K562 (cell line): Measurements from ENCODE around the gene CSMD2. TPM values are rescaled to one million over a fixed set of nuclear protein-coding genes. Genes with fewer than 3 reads are reported as not detected.

ENCODE experiments used
- ATAC-seq: fragments of 200-7000 bp; cut with Tn5 transposase; 3 replicates; pipeline ENCODE4 v1.9.1; 2020; ENCODE audit warnings: moderate library complexity
- BruUV-seq: library from RNA; stranded (reverse); fragments of 400-500 nt; replicated peaks from 2 replicates; lab custom pipeline; 2021; lab: Mats Ljungman, UMichigan
- CTCF ChIA-PET: fragments of 300-600 bp; formaldehyde crosslinking; extraction: SDS; loops from one replicate; lab custom pipeline; 2021; ENCODE audit warnings: low intra/inter-chr PET ratio; lab: Yijun Ruan, JAX
- POLR2A ChIA-PET: fragments of 300-600, 350-650 bp; sonication (Branson Sonifier 250); formaldehyde crosslinking; extraction: SDS; loops from one replicate; lab custom pipeline; 2021; ENCODE audit warnings: antibody characterized with exemption, inconsistent platforms; lab: Yijun Ruan, JAX
- DNase-seq, 4 experiments: peaks; one replicate each; pipeline versions ENCODE4 v3.0.0 to v3.0.0-alpha.2; 2011 to 2018; ENCODE audit warnings: low spot score in 3 of 4, mixed read lengths in 3 of 4; ENCODE audit errors: extremely low read depth in 1 of 4
- FAIRE-seq: peaks from 2 replicates; lab custom pipeline; 2011; peaks lifted over from hg19 to GRCh38; lab: Jason Lieb, UNC
- H2AFZ ChIP-seq: 2 replicates; pipeline ENCODE4 v1.6.0; 2011; ENCODE audit warnings: low read depth, low read length, control low read depth, inconsistent platforms
- H3K27ac ChIP-seq: fragments of 200-600 bp; 3 replicates; pipeline ENCODE4 v1.8.0; 2011; ENCODE audit warnings: low read depth, mild to moderate bottlenecking, control low read depth, inconsistent platforms, low read length, moderate library complexity, mixed read lengths; ENCODE audit errors: extremely low read depth
- H3K27me3 ChIP-seq, 2 experiments: fragments of 300-600 bp in 1 of 2; 2 replicates in 1 of 2; 3 replicates in 1 of 2; pipeline versions ENCODE4 v1.6.0 to v1.8.0; 2011; ENCODE audit warnings: inconsistent platforms in 2 of 2, low read length in 2 of 2, mild to moderate bottlenecking in 1 of 2, mixed read lengths in 1 of 2, moderate library complexity in 1 of 2; ENCODE audit not compliant: control insufficient read depth in 2 of 2, insufficient read depth in 2 of 2
- H3K36me3 ChIP-seq: fragments of 300-600 bp; 3 replicates; pipeline ENCODE4 v1.8.0; 2011; ENCODE audit warnings: mild to moderate bottlenecking, low read length, inconsistent platforms; ENCODE audit not compliant: control insufficient read depth, insufficient read depth
- H3K4me1 ChIP-seq, 2 experiments: fragments of 200-600 bp in 1 of 2; replicated peaks in 1 of 2; 2 replicates in 1 of 2; 3 replicates in 1 of 2; pipeline versions ENCODE4 v1.5.1 to v1.8.0; 2011; ENCODE audit warnings: inconsistent platforms in 2 of 2, low read length in 2 of 2, mild to moderate bottlenecking in 1 of 2, mixed read lengths in 1 of 2, moderate library complexity in 1 of 2; ENCODE audit not compliant: control insufficient read depth in 2 of 2, insufficient read depth in 2 of 2
- H3K4me2 ChIP-seq: 2 replicates; pipeline ENCODE4 v1.6.1; 2011; ENCODE audit warnings: low read length, control low read depth, inconsistent platforms, mixed read lengths; ENCODE audit not compliant: insufficient read depth
- H3K4me3 ChIP-seq: fragments of 200-600 bp; sonication (generic), shearing (Covaris generic); 2 replicates; pipeline ENCODE4 v1.5.1; 2016; ENCODE audit warnings: control low read depth, inconsistent platforms
- H3K79me2 ChIP-seq: fragments of 200-600 bp; 3 replicates; pipeline ENCODE4 v1.8.0; 2011; ENCODE audit warnings: low read length, inconsistent platforms; ENCODE audit not compliant: control insufficient read depth, insufficient read depth
- H3K9ac ChIP-seq, 2 experiments: 2 replicates each; pipeline versions ENCODE4 v1.6.0 to v1.6.1; 2011; ENCODE audit warnings: low read depth in 2 of 2, low read length in 2 of 2, control low read depth in 1 of 2, inconsistent platforms in 1 of 2, mild to moderate bottlenecking in 1 of 2, mixed read lengths in 1 of 2; ENCODE audit not compliant: insufficient read depth in 1 of 2
- H3K9me1 ChIP-seq: one replicate; pipeline ENCODE4 v1.6.0; 2011; ENCODE audit warnings: inconsistent platforms, mild to moderate bottlenecking, low read length, moderate library complexity; ENCODE audit not compliant: control insufficient read depth, insufficient read depth
- H3K9me3 ChIP-seq: replicated peaks from 2 replicates; pipeline ENCODE4 v1.5.1; 2011; ENCODE audit warnings: low read depth, low read length, inconsistent platforms; ENCODE audit not compliant: control insufficient read depth, insufficient read depth
- H4K20me1 ChIP-seq: replicated peaks from 2 replicates; pipeline ENCODE4 v1.6.1; 2011; ENCODE audit warnings: low read length, inconsistent platforms, mixed read lengths; ENCODE audit not compliant: control insufficient read depth, insufficient read depth
- BRD9 ChIP-seq: fragments of 450-650 bp; IDR thresholded peaks from 2 replicates; pipeline ENCODE4 v1.6.1; 2018; ENCODE audit warnings: low read depth; ENCODE audit not compliant: partially characterized antibody
- BRF2 ChIP-seq: IDR thresholded peaks from 3 replicates; pipeline ENCODE4 v1.6.1; 2011; ENCODE audit warnings: borderline replicate concordance, mild to moderate bottlenecking; ENCODE audit not compliant: insufficient read length, insufficient read depth
- CEBPB ChIP-seq: fragments of 450-650 bp; IDR thresholded peaks from 2 replicates; pipeline ENCODE4 v1.6.1; 2016; ENCODE audit warnings: missing genetic modification characterization, missing compliant biosample characterization
- E2F3 ChIP-seq: fragments of 250-450 bp; sonication (Bioruptor Pico); IDR thresholded peaks from 2 replicates; pipeline ENCODE4 v1.4.0; 2020; ENCODE audit warnings: mild to moderate bottlenecking
- HDAC8 ChIP-seq: fragments of 450-650 bp; IDR thresholded peaks from 2 replicates; pipeline ENCODE4 v1.6.1; 2016; ENCODE audit warnings: mild to moderate bottlenecking, missing genetic modification characterization, moderate library complexity, missing compliant biosample characterization
- HEY1 ChIP-seq: fragments of 250-450 bp; sonication (Bioruptor Pico); IDR thresholded peaks from 2 replicates; pipeline ENCODE4 v1.5.0; 2020; ENCODE audit warnings: mild to moderate bottlenecking, moderate library complexity, borderline replicate concordance
- HIVEP1 ChIP-seq: fragments of 250-450 bp; sonication (Bioruptor Pico); IDR thresholded peaks from 2 replicates; pipeline ENCODE4 v1.4.0; 2020; ENCODE audit warnings: mild to moderate bottlenecking
- ZNF165 ChIP-seq: fragments of 250-450 bp; sonication (Bioruptor Pico); IDR thresholded peaks from 2 replicates; pipeline ENCODE4 v1.4.0; 2020; ENCODE audit warnings: borderline replicate concordance
- WGBS: fragments of 100-300 bp; shearing (Covaris generic); methylation state at CpG from one replicate; pipeline ENCODE4 v1.1.6; 2016; ENCODE audit warnings: low coverage, mixed read lengths; ENCODE audit not compliant: insufficient coverage; ENCODE audit errors: missing lambda C conversion rate; 5-methylcytosine and 5-hydroxymethylcytosine counted together
- in situ Hi-C: fragments of 300-500 bp; cut with MboI; formaldehyde crosslinking; loops from 4 replicates; pipeline ENCODE4 v1.15.0; 2018; ENCODE audit warnings: inconsistent platforms, mixed read lengths
- intact Hi-C: fragments of 100-400 bp; cut with micrococcal nuclease; formaldehyde crosslinking; loops from 2 replicates; pipeline ENCODE4 v1.14.2; 2022
- polyA plus RNA-seq, 8 experiments: library from polyadenylated mRNA; depleted of rRNA in 4 of 8; stranded (reverse) in 5 of 8; unstranded in 3 of 8; fragments of >200 nt; fragmentation: Nextera tagmentation in 2 of 8; fragmentation: Illumina TruSeq in 1 of 8; extraction: Ambion mirVana in 2 of 8; extraction: Trizol in 1 of 8; gene quantifications; 2 replicates each; pipeline versions ENCODE4 v1.2.1 to v1.2.3, GENCODE V29; 2011 to 2014; ENCODE audit warnings: inconsistent platforms in 1 of 8, missing spikeins in 1 of 8
- total RNA-seq, 7 experiments: library from RNA; depleted of rRNA in 6 of 7; stranded (reverse); fragments of >200 nt in 6 of 7; fragmentation: Illumina TruSeq in 2 of 7; extraction: Trizol in 2 of 7; gene quantifications; 2 replicates each; pipeline versions ENCODE4 v1.2.1 to v1.2.3, GENCODE V29; 2011 to 2021; ENCODE audit warnings: low replicate concordance in 1 of 7

Gene CSMD2
- total and polyA plus RNA-seq, 9 of the 15 experiments (the other 6 are each of a cell fraction or from before 2014, with no cell fraction given): not detected

GRCh38 chr1:33482412-33482811 lies 682.6 kb downstream of the CSMD2 start:
- DNase-seq (no peak), FAIRE-seq (no peak), ATAC-seq (no peak)
- BruUV-seq: no TSS peak
- TF ChIP-seq E2F3 (CRISPR knock-in tag) (no peak), CEBPB (tag) (no peak), HEY1 (CRISPR knock-in tag) (no peak), BRD9 (no peak), HDAC8 (tag) (no peak), BRF2 (no peak), HIVEP1 (no peak), ZNF165 (CRISPR knock-in tag) (no peak)
- Histone ChIP-seq H4K20me1 (no peaks in the 10 kb centered on the region), H3K9ac (no peak overlapping the region), H3K27ac (no peak overlapping the region), H3K9me3 (no peaks in the 10 kb centered on the region), H3K4me2 (no peak overlapping the region), H2AFZ (no peak overlapping the region), H3K79me2 (no peaks in the 10 kb centered on the region), H3K36me3 (peaks cover 4% of the 10 kb centered on the region; the same call in 1 of the 3 replicates), H3K4me3 (no peak overlapping the region), H3K4me1 (no peaks in the 10 kb centered on the region), H3K27me3 (no peaks in the 10 kb centered on the region), H3K9me1 (no peaks in the 10 kb centered on the region)
- ChIA-PET CTCF (no interaction called here), POLR2A (interaction anchor here (0.7 to 1.2 kb wide), 2 partner anchors 15 to 229 kb away, joined by 3 to 6 read pairs; no protein-coding TSS in a partner anchor)
- WGBS: 17% methylated on average over 2 of the region's 2 CpGs
- intact Hi-C loops (no loop called here), in situ Hi-C loops (no loop called here)
